ENCODE data around the gene DNER. TPM values are rescaled to one million over a fixed set of nuclear protein-coding genes. Genes with fewer than 3 reads are reported as not detected.

Gene DNER
- total and polyA plus RNA-seq, 2 donors (not counting 3 experiments of a cell fraction or from before 2014, with no cell fraction given), result 0.01 TPM; not detected in 1

GRCh38 chr2:229521576-229521975 lies 192.8 kb downstream of the DNER start:
- Histone ChIP-seq H3K4me2 (ENCODE audit: insufficient read depth, low read length) (no peak overlapping the region), H3K4me3 (replicated peaks in 1 of 3; ENCODE audit: insufficient read depth in 1 of 3, low read depth in 1 of 3, low read length in 3 of 3) (no peak overlapping the region), H3K9ac (replicated peaks; ENCODE audit: extremely low read depth, insufficient read depth, low read length) (no peak overlapping the region), H3K4me1 (ENCODE audit: control insufficient read depth, extremely low read depth, insufficient read depth, low read length) (no peaks in the 10 kb centered on the region), H3K27ac (ENCODE audit: insufficient read depth, low read depth, low read length) (no peak overlapping the region), H2AFZ (ENCODE audit: low read depth, low read length) (no peak overlapping the region), H3K36me3 (ENCODE audit: control insufficient read depth in 2 of 2, extremely low read depth in 1 of 2, insufficient read depth in 2 of 2, low read length in 2 of 2) (no peaks in the 10 kb centered on the region), H4K20me1 (replicated peaks; ENCODE audit: control insufficient read depth, extremely low read depth, insufficient read depth, low read length) (no peaks in the 10 kb centered on the region), H3K9me1 (replicated peaks; ENCODE audit: control insufficient read depth, extremely low read depth, insufficient read depth, low read length) (no peaks in the 10 kb centered on the region), H3K9me3 (replicated peaks; ENCODE audit: control insufficient read depth, insufficient read depth, low read length) (no peaks in the 10 kb centered on the region), H3K79me2 (ENCODE audit: control insufficient read depth, insufficient read depth, low read length) (no peaks in the 10 kb centered on the region), H3K27me3 (ENCODE audit: control insufficient read depth in 2 of 2, insufficient read depth in 2 of 2, low read length in 2 of 2) (no peaks in the 10 kb centered on the region)
- intact Hi-C loops (cut with micrococcal nuclease), result no loop called here
- no peak for TF ChIP-seq MYC (IDR thresholded peaks at IDR 0.05; ENCODE audit: low read depth, low read length)
- no peak for TF ChIP-seq EZH2 (IDR thresholded peaks at IDR 0.05; ENCODE audit: borderline replicate concordance, low read depth, low read length, severe bottlenecking)
- TF ChIP-seq, protein P1, sequence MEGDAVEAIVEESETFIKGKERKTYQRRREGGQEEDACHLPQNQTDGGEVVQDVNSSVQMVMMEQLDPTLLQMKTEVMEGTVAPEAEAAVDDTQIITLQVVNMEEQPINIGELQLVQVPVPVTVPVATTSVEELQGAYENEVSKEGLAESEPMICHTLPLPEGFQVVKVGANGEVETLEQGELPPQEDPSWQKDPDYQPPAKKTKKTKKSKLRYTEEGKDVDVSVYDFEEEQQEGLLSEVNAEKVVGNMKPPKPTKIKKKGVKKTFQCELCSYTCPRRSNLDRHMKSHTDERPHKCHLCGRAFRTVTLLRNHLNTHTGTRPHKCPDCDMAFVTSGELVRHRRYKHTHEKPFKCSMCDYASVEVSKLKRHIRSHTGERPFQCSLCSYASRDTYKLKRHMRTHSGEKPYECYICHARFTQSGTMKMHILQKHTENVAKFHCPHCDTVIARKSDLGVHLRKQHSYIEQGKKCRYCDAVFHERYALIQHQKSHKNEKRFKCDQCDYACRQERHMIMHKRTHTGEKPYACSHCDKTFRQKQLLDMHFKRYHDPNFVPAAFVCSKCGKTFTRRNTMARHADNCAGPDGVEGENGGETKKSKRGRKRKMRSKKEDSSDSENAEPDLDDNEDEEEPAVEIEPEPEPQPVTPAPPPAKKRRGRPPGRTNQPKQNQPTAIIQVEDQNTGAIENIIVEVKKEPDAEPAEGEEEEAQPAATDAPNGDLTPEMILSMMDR (IDR thresholded peaks at IDR 0.05; ENCODE audit: extremely low read depth in 1 of 2, insufficient read depth in 1 of 2, low read depth in 1 of 2, low read length in 2 of 2), result no peak
- TF ChIP-seq FOS (IDR thresholded peaks at IDR 0.05; ENCODE audit: borderline replicate concordance, insufficient read depth, low read length), result no peak
- TF ChIP-seq, protein P2, sequence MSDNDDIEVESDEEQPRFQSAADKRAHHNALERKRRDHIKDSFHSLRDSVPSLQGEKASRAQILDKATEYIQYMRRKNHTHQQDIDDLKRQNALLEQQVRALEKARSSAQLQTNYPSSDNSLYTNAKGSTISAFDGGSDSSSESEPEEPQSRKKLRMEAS (IDR thresholded peaks at IDR 0.05; ENCODE audit: insufficient read depth, insufficient read length), result no peak
- no peak for TF ChIP-seq POLR2AphosphoS5 (IDR thresholded peaks at IDR 0.05; ENCODE audit: insufficient read depth, low read depth, low read length)
- TF ChIP-seq JUN (IDR thresholded peaks at IDR 0.05; ENCODE audit: borderline replicate concordance, insufficient read depth, insufficient read length, low read depth), result no peak
- TF ChIP-seq GATA2 (IDR thresholded peaks at IDR 0.05; ENCODE audit: insufficient read depth, insufficient read length, low read depth, low read length), result no peak
- no peak for TF ChIP-seq POLR2A (IDR thresholded peaks at IDR 0.05; ENCODE audit: low read depth, low read length)
- DNase-seq (ENCODE audit: low read depth, low spot score) (no peak), FAIRE-seq (no peak)
- POLR2A ChIA-PET, result no interaction called here
- CTCF ChIA-PET, result interaction anchor here (1.2 kb wide), 1 partner anchor 65 kb away, joined by 3 read pairs; no protein-coding TSS in a partner anchor
- BruUV-seq (replicated peaks), result no TSS peak
- dilution Hi-C loops (cut with MboI; ENCODE audit: extremely low pct_ligation_motif_present, low sequenced_read_pairs), result no loop called here
